GM12874 (cell line): ENCODE data around the gene IRAG1.

Experiments
- TF ChIP-seq, protein P1 (sequence below): IDR thresholded peaks from 2 replicates; pipeline ENCODE4 v1.5.1; 2011; ENCODE audit warnings: low read depth, mild to moderate bottlenecking, control low read depth, low read length, moderate library complexity; ENCODE audit not compliant: insufficient read depth

IRAG1 gene

DNA sequence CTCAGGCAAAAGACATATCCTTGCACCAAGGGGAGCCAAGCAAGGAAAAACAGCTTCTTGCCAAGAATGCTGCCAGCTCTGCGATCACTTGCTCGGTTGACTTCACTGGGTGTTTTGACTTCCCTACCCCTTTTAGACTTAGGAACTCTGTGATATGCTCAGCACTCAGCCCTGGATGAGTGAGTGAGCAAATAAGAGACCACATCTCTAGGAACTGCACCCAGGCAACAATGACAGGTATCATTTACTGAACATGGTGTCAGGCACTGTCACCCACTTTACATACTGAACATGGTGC is 3.7 kb upstream of the IRAG1 start:
- TF ChIP-seq, protein P1, sequence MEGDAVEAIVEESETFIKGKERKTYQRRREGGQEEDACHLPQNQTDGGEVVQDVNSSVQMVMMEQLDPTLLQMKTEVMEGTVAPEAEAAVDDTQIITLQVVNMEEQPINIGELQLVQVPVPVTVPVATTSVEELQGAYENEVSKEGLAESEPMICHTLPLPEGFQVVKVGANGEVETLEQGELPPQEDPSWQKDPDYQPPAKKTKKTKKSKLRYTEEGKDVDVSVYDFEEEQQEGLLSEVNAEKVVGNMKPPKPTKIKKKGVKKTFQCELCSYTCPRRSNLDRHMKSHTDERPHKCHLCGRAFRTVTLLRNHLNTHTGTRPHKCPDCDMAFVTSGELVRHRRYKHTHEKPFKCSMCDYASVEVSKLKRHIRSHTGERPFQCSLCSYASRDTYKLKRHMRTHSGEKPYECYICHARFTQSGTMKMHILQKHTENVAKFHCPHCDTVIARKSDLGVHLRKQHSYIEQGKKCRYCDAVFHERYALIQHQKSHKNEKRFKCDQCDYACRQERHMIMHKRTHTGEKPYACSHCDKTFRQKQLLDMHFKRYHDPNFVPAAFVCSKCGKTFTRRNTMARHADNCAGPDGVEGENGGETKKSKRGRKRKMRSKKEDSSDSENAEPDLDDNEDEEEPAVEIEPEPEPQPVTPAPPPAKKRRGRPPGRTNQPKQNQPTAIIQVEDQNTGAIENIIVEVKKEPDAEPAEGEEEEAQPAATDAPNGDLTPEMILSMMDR, result no peak

DNA sequence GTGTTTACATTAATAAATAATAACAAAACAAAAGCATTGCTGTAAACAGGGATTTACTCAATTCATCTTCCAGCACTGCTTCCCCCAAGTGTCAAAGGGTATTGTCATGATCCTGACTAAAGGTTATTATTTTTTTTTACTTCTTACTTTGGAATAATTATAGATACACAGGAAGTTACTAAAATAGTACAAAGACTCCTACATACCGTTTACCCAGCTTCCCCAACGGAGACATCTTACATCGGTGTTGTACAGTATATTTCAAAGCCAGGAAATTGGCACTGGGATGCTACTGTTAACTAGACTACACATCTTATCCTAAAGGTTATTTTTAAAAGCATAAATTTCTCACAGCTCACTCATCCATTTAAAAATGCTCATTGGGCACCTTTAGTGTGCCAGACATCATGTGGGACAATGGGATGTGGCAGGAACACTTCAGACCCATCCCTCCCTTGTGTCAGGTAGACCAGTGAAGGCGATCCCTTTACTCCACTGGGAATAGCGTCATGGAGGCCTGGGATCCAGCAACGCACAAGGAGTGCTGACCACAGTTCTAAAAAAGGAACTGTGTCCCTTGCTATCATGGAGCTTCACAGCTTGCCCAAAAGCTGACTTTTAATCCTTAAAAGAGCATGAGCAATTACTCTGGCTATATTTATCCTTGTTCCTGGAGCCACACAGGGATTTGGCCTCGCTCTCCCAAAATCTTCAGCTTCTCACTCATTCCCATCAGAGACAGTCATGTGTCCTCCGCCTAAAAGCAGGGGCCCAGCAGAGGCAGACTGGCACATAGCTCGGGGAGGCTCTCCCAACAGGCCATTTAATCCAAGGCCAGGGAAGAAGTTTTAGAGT is 3.1 kb upstream of the IRAG1 start:
- TF ChIP-seq, protein P1, result no peak

DNA sequence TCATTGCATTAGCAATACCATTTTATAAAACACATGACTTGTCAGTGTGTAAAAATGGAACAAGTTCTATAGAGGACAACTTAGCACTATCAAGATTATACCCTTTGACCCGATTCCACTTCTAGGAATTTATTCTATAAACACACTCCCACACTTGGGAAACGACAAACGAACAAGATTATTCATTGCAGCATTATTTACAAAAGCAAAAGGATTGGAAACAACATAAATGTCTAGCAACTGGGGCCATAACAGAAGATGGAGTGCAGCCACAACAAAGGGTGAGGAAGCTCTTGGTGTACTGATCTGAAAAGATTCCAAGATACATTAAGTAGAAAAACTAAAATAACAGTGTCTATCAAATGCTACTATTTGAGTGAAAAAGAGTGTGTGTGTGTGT is 2.3 kb upstream of the IRAG1 start:
- TF ChIP-seq, protein P1, result no peak

DNA sequence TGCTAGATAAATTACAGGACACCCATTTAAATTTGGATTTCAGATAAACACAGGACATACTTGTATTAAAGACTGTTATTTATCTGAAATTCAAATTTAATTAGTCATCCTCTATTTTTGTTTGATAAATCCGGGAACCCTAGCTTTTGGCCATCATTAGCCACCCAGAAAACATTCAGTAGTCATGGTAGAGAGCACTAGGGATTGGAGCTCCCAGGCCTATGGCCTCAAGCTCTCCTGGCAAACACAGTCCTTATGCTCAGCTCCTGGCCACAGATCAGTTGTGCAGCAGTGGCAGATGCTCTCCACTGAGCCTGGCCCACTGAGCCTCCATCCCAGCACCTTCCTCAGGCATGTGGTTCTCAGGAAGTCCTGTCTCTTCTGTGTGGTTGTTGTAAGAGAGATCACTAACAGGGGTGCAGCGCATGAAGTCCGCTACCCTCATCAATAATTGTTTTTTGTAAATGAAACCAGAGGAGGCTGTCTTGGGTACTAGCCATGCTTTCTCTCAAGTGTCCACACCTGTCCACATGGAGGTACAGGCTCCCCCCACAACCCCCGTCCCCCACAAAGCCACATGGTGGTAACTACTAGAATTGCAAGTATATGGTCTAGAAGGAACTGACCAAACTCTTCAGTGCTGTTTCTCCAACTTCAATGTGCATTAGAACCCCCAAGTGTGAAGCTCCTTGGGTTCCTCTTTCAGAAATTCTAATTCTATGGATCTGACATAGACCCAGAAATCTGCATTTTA is 1.1 kb upstream of the IRAG1 start:
- TF ChIP-seq, protein P1, result no peak

DNA sequence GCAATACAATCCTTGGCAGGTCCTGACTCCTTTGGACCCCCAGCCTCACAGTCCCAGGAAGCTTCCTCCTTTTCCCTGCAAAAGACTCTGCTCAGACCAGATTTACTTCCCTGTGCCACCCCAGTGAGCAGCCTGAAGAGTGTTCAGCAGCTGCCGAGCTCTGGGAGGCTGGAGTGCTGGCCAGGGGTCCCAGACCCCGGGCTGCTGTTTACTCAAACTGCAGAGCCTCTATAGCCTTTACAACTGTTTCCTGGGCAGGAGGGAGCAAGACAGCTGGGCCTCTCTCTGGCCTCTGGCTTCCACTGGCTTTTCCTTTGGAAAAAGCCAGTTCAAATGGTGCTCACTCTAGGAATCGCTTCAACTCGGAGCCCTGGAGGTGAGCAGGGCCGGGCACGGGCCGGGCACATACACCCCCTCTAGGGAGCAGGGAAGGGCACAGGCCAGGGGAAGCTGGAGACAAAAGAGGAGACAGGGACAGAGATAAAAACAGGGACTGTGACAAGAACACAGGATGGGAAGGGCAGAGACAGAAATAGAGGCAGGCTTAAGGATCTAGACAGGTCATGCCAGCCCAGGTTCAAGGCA is 932 bp downstream of the IRAG1 start:
- TF ChIP-seq, protein P1, result no peak

DNA sequence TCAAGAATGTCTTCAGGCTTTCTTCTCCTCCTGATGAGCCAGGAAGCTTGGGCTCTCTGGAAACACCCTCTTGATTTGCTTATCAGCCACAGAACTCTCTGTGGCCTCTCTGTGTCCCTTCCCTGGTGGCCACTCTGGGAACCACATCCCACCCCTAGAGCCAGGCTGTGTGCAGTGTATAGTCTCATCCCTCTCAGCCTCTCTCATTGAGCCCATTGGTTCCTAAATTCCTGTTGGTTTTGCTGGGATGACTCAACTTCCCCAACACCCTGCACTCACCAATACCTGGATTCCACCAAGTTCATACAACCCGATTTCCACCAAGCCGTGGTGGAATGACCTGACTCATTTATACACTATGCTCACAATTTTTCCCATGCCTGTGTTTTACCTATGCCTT is 5.2 kb downstream of the IRAG1 start:
- TF ChIP-seq, protein P1, result peak; percentile 33; the same call in 1 of the 2 replicates

DNA sequence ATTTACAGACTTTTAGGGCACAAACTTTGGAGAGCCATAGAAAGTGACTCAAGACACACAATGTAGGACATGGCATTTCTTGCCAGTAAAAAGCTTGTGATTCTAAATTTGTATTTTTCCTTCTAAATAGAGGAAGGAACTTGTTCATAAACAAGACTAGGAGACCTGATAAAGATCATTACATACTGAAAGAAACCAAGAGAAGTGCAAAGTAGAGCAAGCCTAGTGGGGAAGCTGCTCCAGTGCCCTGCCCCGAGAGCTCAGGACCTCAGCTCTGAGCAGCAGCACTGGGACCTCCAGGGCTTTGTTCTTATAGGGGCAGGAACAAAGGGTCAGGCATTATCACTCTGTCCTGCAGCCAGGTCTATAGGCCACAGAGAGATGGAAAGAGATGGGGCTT is 7.2 kb downstream of the IRAG1 start:
- TF ChIP-seq, protein P1, result no peak
